HG03575 (cell line): ENCODE measurements around the gene EPHB4.
"Not testable (repeated sequence)": the region's sequence is repeated elsewhere in the genome, so short reads cannot be mapped to it uniquely, and the experiment has no call there.

Experiments used
- ATAC-seq: cut with Tn5 transposase; IDR thresholded peaks from one replicate; pipeline ENCODE4 v1.9.1; 2021; ENCODE audit not compliant: unreplicated experiment, insufficient number of reproducible peaks, low FRiP score; ENCODE audit errors: extremely low read depth

Gene EPHB4

GRCh38 chr7:100855515-100855914 lies 28.2 kb upstream of the EPHB4 start:
- no peak for ATAC-seq

- not testable (repeated sequence) for ATAC-seq
Measured at GRCh38 chr7:100854899-100855298, 27.6 kb upstream of the EPHB4 start.

- no peak for ATAC-seq
Measured at GRCh38 chr7:100854146-100854895, 27.0 kb upstream of the EPHB4 start.

- no peak for ATAC-seq
Measured at GRCh38 chr7:100852048-100852872, 24.9 kb upstream of the EPHB4 start, which contains the start of gene SLC12A9. TSS of gene SLC12A9 (plus strand) at chr7:100852713. CDS start at chr7:100854198, 1,485 bp downstream.

- ATAC-seq, result no peak
Measured at GRCh38 chr7:100847360-100847759, 20.0 kb upstream of the EPHB4 start.

GRCh38 chr7:100840470-100841100 lies 13.3 kb upstream of the EPHB4 start:
- no peak for ATAC-seq

- ATAC-seq, result no peak
Measured at GRCh38 chr7:100839361-100839760, 12.0 kb upstream of the EPHB4 start.

- no peak for ATAC-seq
Measured at GRCh38 chr7:100837099-100837836, 9.9 kb upstream of the EPHB4 start.

- ATAC-seq, result no peak
Measured at GRCh38 chr7:100836812-100837098, 9.4 kb upstream of the EPHB4 start.

GRCh38 chr7:100835903-100836811 lies 8.8 kb upstream of the EPHB4 start:
- no peak for ATAC-seq

- ATAC-seq, result no peak
Measured at GRCh38 chr7:100832281-100832633, 4.9 kb upstream of the EPHB4 start.

- no peak for ATAC-seq
Measured at GRCh38 chr7:100830396-100830795, 3.1 kb upstream of the EPHB4 start.

GRCh38 chr7:100829150-100829716 lies 1.9 kb upstream of the EPHB4 start:
- ATAC-seq, result no peak

- no peak for ATAC-seq
Measured at GRCh38 chr7:100826514-100827329, 601 bp downstream of the EPHB4 start.

- ATAC-seq, result no peak
Measured at GRCh38 chr7:100825751-100826513, 1.4 kb downstream of the EPHB4 start.

GRCh38 chr7:100825215-100825671 lies 2.1 kb downstream of the EPHB4 start:
- ATAC-seq, result no peak
